NCI-H2081 treated with DMSO at 0.1 percent for 48 hours (cell line): ENCODE measurements around the gene TMEFF1.

Source experiments
- DNase-seq: peaks from one replicate; lab custom pipeline; 2025; lab: John Stamatoyannopoulos, UW

Gene TMEFF1

DNA sequence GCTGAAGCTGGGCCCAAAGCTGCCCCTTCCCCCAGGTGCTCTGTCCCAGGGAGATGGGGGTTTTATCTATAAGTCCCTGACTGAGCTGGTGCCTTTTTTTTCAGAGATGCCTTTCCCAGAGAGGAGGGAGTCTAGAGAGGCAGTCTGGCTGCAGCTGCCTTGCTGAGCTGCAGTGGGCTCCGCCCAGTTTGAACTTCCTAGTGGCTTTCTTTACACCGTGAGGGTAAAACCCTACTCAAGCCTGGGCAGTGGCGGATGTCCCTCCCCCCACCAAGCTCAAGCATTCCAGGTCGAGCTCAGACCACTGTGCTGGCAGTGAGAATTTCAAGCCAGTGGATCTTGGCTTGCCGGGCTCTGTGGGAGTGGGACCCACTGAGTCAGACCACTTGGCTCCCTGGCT lies 146.2 kb downstream of the TMEFF1 start:
- no peak for DNase-seq

DNA sequence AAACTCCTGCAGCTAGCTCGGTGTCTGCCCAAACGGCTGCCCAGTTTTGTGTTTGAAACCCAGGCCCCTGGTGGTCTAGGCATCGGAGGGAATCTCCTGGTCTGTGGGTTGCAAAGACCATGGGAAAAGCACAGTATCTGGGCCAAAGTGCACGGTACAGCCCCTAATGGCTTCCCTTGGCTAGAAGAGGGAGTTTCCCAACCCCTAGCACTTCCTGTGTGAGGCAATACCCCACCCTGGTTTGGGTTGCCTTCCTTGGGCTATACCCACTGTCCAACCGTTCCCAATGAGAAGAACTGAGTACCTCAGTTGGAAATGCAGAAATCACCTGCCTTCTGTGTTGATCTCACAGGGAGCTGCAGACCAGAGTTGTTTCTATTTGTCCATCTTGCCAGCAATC lies 146.7 kb downstream of the TMEFF1 start:
- DNase-seq: no peak

DNA sequence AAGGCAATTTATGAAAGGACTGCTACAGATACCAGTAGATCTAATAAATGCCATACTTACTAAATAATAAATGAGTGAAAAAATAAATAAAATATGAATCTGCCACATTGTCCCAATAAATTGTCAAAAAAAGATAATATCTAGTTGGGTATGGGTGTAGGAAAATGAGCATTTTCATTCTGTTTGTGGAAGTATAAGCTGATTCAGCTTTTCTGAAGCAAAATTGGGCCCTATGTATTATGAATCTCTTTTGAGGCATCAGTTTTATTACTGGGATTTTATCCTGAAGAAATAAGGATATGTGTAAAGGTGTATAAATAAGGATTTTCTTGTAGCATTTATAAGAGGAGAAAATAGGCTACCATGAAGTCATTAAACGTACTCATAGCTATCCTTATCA lies 151.0 kb downstream of the TMEFF1 start:
- no peak for DNase-seq

DNA sequence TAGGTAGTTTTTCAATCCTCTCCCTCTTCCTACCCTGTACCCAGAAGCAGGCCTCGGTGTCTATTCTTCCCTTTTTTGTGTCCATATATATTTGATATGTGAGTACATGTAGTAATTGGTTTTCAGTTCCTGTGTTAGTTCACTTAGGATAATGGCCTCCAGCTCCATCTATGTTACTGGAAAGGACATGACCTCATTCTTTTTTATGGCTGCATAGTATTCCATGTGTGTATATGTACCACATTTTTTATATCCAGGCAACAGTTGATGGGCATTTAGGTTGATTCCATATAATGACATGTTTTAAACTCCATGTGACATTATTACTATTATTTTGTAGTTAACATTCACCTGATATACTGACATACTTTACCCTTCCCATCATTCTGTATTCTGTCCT lies 154.0 kb downstream of the TMEFF1 start:
- no peak for DNase-seq
